ENCODE results near the gene INSM1.

Gene INSM1

DNA sequence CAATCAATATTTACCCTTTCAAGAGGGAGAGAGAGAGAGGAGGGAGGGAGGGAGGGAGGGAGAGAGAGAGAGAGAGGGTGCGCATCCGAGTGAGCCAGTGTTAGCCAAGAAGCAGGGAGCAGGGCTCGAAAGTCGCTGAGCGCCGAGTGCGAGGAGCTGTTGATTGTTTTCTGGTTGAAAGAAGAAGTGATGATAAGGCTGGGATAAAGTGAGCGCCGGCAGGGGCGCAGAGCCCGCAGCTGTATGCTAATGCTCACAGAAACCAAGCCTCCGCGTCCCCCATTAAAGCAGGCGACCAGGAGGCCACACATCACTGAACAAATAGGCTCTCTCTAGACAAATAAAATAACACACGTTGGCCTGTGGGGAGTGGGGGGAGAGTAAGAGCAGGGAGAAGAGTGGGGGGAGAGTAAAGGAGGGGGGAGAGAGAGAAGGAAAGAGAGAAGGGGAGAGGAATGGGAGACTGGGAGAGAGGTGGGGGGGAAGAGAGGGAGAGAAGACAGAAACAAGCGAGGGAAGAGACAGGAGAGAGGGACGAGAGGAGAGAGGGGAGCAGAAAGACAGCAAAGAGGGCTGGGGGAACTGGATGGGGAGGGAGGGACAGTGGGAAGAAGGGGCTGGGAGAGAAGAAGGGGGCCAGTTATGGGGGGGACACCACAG is 5.0 kb upstream of the INSM1 start:
- no peak for DNase-seq

DNA sequence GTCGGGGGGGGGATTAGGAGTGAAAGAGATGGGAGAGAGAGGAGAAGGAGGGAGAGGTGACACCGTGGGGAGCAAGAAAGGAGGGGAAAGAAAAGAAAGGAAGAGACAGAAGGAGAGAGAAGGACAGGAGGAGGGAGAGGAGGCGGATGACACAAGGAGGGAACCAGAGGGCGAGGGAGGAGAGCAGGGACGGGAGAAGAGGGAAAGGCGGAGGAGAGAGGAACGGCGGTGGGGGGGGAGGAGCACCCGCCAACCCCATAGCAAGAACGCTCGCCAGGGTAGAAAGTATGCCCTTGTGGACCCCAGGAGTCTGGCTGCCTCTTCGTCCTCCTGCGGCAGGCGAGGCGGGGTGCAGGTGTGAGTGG is 4.5 kb upstream of the INSM1 start:
- DNase-seq, result no peak

- DNase-seq, result no peak
These were observed 3.9 kb upstream of the INSM1 start for GRCh38 chr20:20363799-20364592.

DNA sequence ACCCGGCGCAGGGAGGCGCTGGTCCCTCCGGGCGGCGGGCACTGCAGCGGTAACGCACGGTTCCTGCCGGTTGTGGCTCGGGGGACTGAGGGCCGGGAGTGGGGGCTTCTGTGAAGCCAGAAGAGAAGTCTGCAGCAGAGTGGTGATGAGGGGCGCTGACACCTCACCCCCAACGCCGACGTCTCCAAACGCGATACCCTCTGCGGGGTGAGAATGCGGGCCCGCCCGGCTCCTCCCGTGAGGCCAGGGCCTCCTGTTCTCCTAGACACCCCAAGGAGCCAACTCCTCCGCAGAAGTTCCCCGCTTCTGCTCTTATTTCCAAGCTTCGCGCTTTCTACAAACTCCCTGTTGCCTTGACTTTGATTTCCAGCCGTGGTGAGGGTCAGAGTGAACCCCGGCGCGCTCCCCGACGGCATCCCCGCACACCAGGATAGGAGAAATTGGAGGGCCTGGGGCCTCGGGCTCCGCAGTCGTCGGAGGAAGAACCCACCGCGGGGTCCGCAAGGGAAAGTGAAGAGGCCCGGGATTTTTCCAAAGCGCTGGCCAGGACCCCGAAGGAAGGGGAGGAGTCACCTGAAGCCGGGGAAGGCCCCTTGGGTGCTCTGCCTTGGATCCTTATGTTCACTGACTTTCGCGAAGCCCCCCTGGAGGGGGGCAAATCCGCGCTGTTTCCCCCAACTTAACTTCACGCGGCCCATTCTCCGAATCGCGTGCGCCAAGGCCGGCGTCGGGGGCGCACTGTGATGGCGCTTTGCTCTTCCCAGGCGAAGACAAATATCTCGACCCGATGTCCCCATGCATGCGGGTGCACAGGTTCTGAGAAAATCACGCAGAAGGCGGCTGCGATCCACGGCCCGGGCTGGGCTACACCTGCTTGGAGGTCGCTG is 3.1 kb upstream of the INSM1 start:
- no peak for DNase-seq

DNA sequence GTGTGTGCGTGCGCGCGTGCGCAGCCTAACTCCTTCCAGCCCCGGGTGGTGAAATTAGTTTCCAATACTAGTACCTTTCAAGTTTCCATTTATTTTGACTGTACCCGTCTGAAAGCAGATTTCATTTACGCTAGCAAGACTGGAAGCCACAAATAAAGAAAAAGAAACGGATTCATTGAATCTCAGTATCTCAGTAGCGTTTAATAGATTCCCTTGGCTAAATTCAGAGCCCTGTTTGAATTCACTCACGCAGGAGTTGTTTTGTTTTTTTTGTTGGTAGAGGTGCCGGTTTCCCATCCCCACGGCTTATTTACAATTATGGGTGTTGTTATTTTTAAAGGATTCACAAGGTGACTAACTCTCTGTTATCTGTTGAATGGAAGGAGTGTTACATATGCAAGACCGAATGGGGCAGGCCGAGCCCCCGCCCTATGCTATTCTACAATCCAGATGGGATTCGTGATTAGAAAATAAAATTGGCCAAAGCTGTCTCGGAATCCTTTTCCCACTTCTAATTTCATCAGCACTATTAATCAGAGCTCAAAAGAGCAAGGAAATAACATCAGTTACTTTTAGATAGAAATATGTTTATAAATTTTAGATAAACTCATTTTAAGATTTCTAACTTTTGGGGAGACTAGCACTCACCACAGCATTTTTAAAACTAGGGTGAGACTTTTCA is 2.3 kb upstream of the INSM1 start:
- DNase-seq, result no peak

GRCh38 chr20:20366551-20366875 is 1.4 kb upstream of the INSM1 start:
- no peak for DNase-seq

- no peak for DNase-seq
These were observed 879 bp upstream of the INSM1 start for GRCh38 chr20:20366876-20367574.

DNA sequence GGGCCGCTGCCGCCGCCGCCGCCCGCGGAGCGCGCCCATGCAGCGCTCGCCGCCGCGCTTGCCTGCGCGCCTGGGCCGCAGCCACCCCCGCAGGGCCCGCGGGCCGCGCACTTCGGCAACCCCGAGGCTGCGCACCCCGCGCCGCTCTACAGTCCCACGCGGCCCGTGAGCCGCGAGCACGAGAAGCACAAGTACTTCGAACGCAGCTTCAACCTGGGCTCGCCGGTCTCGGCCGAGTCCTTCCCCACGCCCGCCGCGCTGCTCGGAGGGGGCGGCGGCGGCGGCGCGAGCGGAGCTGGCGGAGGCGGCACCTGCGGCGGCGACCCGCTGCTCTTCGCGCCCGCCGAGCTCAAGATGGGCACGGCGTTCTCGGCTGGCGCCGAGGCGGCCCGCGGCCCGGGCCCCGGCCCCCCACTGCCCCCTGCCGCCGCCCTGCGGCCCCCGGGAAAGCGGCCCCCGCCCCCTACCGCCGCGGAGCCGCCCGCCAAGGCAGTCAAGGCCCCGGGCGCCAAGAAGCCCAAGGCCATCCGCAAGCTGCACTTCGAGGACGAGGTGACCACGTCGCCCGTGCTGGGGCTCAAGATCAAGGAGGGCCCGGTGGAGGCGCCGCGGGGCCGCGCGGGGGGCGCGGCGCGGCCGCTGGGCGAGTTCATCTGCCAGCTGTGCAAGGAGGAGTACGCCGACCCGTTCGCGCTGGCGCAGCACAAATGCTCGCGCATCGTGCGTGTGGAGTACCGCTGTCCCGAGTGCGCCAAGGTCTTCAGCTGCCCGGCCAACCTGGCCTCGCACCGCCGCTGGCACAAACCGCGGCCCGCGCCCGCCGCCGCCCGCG is 730 bp downstream of the INSM1 start:
- DNase-seq, result no peak

- no peak for DNase-seq
These were observed 1.6 kb downstream of the INSM1 start for GRCh38 chr20:20369250-20370093.

DNA sequence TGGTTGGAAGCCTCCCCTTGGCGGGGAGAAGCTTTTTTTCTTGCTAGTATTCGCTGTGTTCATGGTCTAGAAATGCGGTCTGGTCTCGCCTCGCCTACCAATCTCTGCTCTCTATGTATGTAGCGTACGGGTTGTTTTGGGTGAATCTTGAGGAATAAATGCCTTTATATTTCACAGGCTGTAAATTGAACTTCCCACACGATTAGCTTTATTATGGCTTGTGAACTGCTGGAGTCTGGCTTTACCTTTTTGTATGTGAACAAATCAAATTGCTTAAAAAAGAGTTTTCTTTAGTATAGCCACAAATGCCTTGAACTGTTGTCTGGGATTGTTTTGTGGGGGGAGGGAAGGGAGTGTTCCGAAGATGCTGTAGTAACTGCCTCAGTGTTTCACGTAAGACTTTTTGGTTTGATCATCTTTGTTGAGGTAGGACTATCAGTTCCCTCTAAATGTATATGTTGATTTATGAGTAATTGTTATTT is 2.2 kb downstream of the INSM1 start:
- DNase-seq, result no peak

DNA sequence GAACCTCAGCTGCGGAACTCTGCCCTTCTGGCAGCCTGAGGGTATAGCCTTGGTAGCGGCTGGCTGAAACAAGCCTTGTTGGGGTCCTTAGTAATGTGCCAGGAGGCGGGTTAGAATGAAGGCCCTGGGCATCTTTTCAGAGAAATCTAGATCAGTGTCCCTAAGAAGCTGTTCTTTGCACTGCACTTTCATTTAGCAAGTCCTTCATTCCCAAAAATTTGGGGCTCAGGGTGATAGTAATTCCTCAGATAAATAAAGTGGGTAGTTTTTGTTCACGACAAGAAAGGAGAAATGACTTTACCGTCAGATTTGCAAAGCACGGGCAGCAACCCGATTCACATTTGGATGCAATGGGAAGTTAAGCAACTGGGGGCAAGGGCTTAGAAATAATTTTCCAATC is 3.2 kb downstream of the INSM1 start:
- DNase-seq, result no peak

DNA sequence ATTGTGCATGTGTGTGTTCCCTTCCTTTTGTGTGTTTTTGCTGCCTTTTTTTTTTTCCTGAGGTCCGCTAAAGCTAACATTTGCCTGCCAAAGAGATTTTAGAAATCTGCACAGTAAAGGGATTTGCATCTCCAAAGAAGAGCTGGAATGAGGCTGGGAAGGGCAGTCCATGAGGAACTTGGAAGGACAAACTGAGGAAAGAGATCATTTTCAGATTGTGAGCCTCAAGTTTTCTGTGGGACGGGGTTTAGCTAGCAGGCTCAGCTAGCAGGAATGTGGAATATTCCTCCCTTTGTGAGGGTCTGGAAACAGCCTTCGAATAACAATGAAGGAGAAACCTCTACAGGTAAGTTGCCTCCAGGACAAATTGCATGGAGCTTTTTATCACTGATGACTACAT is 3.8 kb downstream of the INSM1 start:
- DNase-seq, result no peak

GRCh38 chr20:20373091-20373571 is 5.2 kb downstream of the INSM1 start:
- DNase-seq, result no peak

DNA sequence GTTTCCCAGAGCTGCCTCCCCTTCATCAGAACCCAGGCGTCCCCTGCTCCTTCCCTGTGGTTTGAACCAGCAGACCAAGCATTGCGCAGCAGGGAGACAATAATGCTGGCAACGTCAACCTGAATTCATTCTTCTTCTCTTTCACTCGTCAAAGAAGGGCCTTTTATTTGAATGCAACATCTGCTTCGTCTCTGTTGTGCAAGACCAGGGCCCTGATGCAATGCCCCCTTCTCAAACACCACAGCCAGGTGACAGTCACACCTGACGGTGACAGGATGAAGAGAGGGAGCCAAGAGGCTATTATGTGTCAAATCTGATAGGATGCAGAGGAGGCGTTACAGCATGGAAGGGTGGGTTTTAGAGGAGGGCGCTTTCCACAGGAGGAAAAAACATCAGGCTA is 8.0 kb downstream of the INSM1 start:
- no peak for DNase-seq

DNA sequence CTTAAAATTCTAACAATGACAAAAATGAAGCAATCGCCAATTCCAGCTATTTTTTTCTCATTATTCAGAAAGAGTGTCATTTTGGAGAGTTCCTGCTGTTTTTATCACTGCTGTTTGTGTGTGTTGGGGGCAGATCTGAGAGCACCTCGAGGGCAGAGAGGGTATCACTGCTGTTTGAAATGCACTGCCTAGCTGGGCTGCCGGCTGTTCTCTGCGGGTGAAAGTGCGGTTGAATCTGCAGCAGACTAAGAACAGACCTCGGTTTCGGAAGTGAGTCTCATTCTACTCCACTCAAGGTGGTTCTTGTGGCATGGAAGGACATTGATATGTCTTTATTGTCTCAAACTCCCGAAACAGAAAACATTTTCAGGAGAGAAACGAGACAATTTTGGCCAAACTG is 18.3 kb downstream of the INSM1 start:
- DNase-seq, result no peak

DNA sequence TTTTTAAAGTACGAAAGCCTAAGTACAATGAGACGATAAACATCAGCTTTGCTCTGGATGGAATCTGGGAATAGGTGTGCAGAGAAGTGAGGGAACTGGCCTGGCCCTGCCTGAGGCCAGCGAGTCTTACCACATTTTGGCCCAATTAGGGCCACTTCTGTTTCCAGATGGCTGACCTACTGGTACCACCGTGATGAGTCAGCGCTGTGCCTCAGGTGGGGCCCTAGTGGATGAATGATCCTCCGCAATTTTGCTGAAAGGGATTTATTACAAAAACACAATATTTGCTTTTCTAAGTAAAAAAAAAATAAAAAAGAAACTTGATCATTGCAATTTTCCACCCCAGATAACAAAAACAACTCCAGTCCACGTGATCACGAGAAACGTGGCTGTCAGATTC is 22.5 kb downstream of the INSM1 start:
- no peak for DNase-seq

- DNase-seq, result no peak
These were observed 23.2 kb downstream of the INSM1 start for GRCh38 chr20:20391115-20391514.

DNA sequence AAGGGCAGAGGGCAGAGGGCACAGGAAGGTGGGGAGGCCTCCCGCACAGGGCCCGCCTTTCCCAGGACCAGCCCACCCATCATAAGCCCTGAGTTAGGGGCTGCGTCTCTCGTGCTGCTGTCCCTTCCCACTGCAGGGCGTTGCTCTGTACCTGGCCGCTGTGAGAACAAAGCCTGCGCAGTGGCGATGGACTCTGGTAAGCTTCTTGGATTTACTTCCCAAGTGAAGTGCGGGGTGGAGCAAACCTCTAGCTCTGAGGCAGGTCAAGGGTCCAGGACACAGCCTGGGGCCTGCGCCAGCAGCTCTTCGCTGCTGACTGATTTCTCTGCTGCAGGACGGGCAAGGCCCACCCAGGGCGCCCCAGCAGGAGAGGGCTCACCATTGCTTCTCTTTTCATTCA is 23.9 kb downstream of the INSM1 start:
- DNase-seq, result no peak

GRCh38 chr20:20393207-20394120 is 25.6 kb downstream of the INSM1 start:
- DNase-seq, result no peak
